HG02970 (cell line): ENCODE data around the gene RPS6KA3.
"Not testable (repeated sequence)": the region's sequence is repeated elsewhere in the genome, so short reads cannot be mapped to it uniquely, and the experiment has no call there.

ENCODE experiments used
- ATAC-seq: cut with Tn5 transposase; IDR thresholded peaks from one replicate; pipeline ENCODE4 v1.9.1; 2021; ENCODE audit warnings: mild to moderate bottlenecking, moderate library complexity, moderate number of reproducible peaks; ENCODE audit not compliant: unreplicated experiment, low FRiP score

RPS6KA3 gene

DNA sequence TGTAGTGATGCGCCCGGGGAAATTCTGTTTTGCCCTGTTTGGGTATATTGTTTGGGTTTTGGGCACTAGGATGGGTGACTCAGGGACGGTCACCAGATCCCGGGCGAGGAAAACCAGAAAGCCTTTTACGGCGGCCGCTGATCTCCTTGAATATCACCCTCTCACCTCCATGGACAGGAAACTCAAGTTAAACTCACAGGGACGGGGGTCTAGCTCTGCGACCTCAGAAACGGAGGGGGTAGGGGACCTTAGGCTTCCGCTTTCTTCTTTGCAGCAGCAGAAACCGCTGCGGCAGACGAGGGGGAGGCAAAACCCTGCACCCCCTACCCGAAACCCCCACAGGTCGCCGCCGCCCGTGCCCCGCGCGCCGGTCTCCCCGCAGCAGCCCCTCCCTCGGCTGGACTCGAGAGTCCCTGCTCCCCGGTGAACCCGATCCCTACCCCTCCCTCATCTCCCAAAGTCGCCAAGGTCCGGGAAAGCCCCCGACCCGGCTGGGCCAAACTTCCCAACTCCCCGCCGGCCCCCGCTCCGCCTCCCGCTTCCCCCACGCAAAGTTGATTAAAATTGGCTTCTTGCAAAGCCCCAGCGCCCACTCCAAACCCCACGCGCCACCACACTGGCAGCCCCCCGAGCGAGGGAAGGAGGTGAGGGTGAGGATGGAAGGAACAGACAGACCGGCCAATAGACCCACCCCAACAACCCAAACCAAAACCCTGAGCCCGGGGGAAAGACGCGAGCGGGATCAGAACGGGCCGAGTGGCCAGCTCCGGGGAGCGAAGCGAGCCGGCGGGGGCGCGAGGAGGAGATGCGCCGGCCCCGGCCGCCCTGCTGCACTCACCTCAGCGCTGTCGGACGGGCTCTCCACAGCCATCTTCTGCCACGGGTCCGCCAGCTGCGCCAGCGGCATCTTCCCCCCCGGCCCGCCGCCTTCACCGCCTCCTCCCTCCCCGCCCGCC lies 705 bp downstream of the RPS6KA3 start:
- peak; percentile 15 for ATAC-seq

DNA sequence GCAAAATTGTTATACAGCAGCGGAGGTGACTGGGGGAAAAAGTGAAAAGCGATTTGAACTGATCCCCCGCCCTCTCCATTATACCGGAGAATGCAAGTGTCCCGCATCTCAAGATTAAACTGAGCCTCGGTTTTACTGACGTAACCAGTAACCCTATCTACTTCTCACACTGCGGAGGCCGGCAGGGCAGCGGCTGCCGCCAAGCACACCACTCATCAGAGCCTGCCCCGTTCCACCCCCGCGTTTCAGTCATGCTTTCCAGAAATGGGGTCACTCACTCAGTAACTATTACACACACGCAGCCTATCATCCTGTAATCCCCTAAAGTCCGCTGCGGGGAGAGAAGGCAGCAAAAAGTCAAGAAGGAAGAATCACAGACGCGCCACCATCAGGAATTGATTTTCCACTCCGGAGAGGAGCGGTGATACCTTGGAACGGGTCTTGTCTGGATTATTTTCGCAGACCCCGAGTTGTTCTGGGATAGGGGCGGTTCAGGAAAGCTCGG lies 1.4 kb downstream of the RPS6KA3 start:
- ATAC-seq, result no peak

GRCh38 chrX:20263474-20263873 lies 3.2 kb downstream of the RPS6KA3 start:
- no peak for ATAC-seq

DNA sequence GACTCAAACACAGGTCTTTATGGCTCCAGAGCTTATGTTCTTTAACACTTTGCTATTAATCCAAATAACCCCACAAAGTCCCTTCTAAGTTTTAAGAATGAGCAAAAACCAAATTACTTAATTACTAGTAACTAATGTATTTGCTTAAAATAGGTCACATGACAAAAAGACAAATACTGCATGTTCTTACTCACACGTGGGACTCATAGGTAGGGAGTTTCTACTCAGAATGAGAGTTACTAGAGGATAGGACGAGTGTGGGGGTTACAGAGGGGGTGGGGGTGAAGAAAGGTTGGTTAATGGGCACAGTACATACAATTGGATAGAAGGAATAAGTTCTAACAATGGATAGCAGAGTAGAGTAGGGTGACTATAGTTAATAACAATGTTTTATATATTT lies 5.8 kb downstream of the RPS6KA3 start:
- ATAC-seq, result no peak

GRCh38 chrX:20254712-20255299 lies 11.9 kb downstream of the RPS6KA3 start:
- no peak for ATAC-seq

- no peak for ATAC-seq
Measured at GRCh38 chrX:20253232-20253543, 13.5 kb downstream of the RPS6KA3 start.

GRCh38 chrX:20252381-20253231 lies 14.1 kb downstream of the RPS6KA3 start:
- ATAC-seq, result no peak

DNA sequence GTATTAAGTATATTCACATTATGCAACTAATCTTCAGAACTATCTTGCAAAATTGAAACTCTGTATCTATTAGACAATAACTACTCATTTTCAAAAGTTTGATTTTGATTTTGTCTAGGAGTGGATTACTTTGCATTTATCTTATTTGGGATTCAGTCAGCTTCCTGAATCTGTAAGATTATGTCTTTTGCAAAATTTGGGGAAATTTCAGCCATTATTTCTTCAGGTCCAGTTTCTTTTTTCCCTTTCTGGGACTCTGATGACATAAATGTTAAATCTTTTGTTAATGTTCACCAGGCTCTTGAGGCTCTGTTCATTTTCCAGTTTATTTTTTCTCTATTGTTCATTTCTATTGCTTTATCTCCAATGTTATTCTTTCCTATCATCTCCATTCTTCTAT lies 15.0 kb downstream of the RPS6KA3 start:
- ATAC-seq, result no peak

GRCh38 chrX:20250146-20250545 lies 16.6 kb downstream of the RPS6KA3 start:
- not testable (repeated sequence) for ATAC-seq

DNA sequence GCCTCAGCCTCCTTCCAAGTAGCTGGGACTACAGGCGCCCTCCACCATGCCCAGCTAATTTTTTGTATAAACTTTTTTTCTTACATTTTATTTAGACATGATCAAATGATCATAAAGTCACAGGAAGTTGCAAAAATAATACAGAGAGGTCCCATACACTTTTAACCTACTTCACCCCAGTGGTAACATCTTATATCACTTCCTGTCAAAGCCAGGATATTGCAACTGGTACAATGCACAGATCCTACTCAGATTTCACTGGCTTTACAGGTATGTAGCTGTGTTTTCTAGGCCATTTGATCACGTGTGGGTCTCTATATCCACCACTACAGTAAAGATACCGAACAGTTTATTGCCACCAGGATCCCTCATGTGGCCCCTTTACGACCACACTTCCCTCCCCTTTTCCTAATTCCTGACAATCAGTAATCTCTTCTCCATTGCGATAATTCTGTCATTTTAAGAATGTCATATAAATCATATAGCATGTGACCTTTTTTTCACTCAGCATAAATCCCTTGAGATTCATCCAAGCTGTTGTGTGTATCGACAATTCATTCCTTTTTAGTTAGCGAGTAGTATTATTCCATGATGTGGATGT lies 18.0 kb downstream of the RPS6KA3 start:
- ATAC-seq, result no peak

DNA sequence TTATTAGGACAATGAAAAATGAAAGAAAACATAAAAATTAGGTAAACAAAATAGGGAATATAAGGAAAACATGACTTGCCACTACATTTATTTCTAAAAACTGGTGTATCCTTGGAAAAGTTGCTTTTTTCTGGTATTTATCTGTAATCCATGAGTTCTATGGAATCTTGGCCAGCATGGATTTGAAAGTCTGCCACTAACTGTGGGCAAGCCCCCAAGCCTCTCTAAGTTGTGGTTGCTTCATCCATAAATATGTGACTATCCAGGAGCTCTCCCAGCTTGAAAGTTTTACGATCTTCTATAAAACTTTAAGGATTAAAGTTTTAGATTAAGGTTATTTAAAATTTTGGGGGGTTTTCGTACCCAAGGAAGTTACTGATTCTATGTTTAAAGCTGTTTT lies 21.8 kb downstream of the RPS6KA3 start:
- no peak for ATAC-seq

DNA sequence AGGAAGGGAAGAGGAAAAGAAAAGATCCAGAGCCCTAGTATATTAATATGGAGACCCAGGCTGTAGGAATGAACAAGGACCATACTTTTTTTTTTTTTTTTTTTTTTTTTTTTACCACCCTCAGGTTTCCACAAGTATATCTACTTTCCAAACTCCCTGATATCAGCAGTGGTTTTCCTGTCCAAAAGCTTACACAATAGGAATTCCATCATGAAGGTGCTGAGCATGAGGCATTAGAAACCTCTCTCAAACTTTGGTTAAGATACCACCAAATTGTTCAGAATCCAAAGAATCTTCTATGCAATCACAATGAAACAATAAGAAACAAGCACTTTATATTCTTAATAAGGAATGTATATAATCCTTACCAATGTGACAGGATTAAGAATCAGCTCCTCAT lies 26.5 kb downstream of the RPS6KA3 start:
- no peak for ATAC-seq

DNA sequence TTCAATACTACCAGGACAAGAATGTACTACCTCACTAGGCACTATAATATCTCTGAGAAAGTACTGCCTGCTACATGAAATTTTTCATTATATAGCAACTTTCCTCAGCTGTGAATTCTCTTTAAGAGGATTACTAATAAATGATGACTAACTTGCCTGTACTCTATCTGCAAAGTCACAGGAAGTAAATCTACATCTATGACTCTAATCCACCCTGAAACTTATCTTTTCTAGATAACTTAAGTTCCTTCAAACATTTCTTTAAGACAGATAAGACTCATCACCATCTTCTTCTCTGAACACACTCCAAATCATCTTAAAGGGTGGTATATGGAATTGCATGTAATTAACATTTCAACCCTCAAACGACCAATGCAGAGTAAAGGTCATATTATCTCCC lies 28.8 kb downstream of the RPS6KA3 start:
- ATAC-seq, result no peak

- no peak for ATAC-seq
Measured at GRCh38 chrX:20235755-20236154, 31.0 kb downstream of the RPS6KA3 start.

- ATAC-seq, result no peak
Measured at GRCh38 chrX:20233336-20233735, 33.4 kb downstream of the RPS6KA3 start.

DNA sequence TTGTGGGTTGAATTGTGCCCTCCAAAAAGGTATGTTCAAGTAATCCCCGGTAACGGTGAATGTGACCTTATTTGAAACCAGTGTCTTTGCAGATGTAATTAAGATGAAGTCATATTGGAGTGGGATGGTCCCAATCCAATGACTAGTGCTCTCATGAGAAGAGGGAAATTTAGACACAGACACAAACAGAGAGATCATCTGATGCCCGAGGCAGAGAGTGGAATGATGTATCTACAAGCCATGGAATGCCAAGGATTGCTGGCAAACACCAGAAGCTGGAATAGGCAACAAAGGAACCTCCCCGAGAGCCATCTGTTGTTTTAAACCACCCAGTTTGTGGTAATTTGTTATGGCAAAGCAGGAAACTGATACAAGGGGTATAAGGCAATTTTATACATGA lies 35.1 kb downstream of the RPS6KA3 start:
- no peak for ATAC-seq

DNA sequence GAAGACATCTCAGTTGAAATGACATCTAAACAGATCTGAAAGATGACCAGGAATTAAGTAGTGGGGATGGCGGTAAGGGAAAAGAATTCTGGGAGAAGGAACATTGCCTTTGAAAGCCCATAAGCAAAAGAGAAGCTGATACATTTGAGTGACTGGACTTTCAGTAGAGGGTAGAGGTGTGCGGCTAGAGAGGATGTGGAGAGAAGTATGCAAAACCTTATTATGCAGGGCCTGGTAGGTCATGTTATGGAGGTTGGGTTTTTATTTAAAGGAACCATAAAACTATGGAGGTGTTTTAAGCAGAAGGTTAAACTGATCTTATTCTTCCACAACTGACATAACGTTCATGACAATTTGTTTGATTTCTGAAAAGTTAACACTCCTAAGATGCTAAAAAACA lies 36.3 kb downstream of the RPS6KA3 start:
- ATAC-seq, result no peak

DNA sequence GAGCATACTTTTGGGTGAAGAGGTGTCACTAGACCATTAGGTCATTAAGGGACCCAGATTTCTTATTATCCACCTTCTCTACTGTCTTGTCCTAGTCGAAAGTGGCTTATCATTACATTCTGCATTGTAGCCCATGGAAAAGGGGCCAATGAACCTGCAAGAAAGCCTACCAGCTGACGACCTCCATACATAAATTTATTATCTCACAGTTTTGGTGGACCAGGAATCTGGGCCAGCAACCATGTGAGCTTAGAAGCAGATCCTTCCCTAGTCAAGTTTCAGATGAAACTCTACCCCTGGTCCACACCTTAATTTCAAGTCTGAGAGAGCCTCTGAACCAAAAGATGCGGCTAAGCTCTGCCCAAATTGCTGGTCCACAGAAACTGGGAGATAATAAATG lies 37.6 kb downstream of the RPS6KA3 start:
- no peak for ATAC-seq

- ATAC-seq, result no peak
Measured at GRCh38 chrX:20228245-20228644, 38.5 kb downstream of the RPS6KA3 start.

GRCh38 chrX:20227116-20227515 lies 39.6 kb downstream of the RPS6KA3 start:
- ATAC-seq, result no peak

DNA sequence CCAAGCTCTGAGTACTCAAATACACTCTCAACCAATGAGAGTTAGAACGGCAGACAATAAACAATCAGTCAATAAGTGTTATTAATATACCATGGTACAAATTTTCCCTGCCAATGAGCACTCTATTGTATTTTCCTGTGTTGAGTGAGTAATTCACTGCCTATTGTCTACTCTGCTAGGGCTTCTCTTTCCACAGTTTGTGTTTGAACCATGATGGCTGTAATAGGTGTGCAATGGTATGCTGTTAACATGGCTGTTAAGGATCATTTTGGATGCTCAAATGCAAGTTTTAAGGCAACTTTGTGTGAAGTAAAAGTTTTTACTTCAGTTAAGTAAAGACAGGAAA lies 41.2 kb downstream of the RPS6KA3 start:
- ATAC-seq, result no peak
